Camera-type eye (tissue), 1 donor: ENCODE data around the gene TGFBR3. TPM values are rescaled to one million over a fixed set of nuclear protein-coding genes. Genes with fewer than 3 reads are reported as not detected.

ENCODE experiments used
- total RNA-seq: library from RNA; depleted of rRNA; stranded (reverse); fragments of >200 nt; gene quantifications from one replicate; pipeline ENCODE4 v1.2.3, GENCODE V29; 2014

The TGFBR3 gene
- 41.1 TPM for total RNA-seq

DNA sequence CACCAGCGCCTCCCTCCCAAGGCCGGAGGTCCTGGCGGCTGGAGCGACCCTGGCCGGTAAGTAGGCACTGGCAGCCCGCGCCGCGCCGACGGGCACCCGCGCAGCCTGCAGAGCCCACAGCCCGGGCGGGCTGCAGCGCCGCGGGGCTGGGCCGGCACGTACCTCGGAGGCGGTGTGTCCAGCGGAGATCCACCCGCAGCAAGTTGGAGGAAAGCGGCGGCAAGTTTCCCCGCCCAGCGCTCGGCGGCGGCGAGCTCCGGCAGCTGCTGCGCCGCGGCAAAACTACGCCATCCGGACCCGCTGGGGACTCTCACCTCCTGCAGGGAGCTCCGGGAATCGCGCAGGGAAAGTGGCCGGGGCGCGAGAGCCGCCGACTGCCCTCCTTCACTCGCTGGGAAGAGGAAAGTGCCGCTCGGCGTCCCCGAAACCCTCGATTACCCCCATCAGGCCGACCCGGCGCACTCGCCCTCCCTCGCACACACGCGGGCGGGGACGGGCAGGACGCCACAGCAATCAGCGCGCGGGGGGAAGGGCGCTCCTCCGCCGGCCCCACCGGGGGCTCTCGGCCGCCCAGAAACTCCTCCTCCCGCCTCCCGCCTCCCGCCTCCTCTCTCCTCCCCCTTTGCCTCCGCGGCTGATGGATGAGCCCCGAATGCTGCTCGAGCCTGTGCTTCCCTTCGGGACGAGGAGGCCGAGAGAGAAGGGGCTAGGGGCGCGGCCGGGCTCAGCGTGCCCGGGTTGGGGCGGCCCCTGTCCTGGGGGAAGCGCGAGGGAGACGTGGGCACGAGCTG is at the start of gene TGFBR3:
Gene TGFBR3, minus strand, starts transcription at position 436 of the 791 bp plus-strand sequence. CDS start 24,620 bp downstream, outside the sequence.

Other genes with a start within 250 kb of the TGFBR3 start
- gene BRDT, start 63.2 kb upstream of the TGFBR3 start, total RNA-seq = not detected
- 2.4 TPM for gene EPHX4, start 143.8 kb upstream of the TGFBR3 start, total RNA-seq
- not detected for gene SETSIP, start 189.3 kb upstream of the TGFBR3 start, total RNA-seq
- gene BTBD8, start 194.2 kb upstream of the TGFBR3 start, total RNA-seq = 151 TPM